LNCaP clone FGC (cell line): Measurements from ENCODE around the gene NPC2.

Source experiments
- DNase-seq: peaks from one replicate; pipeline ENCODE4 v3.0.0-alpha.2; 2011; ENCODE audit warnings: low read depth
- H3K4me3 ChIP-seq: 2 replicates; pipeline ENCODE4 v1.5.1; 2011; ENCODE audit warnings: mild to moderate bottlenecking, low read depth, low read length, control low read depth
- TF ChIP-seq, protein P1 (sequence below): IDR thresholded peaks from 2 replicates; pipeline ENCODE4 v1.5.1; 2012; ENCODE audit warnings: mild to moderate bottlenecking; ENCODE audit not compliant: control insufficient read depth, insufficient read depth; ENCODE audit errors: extremely low read depth

The NPC2 gene

GRCh38 chr14:74507840-74508239 is 14.7 kb upstream of the NPC2 start:
- no peak for DNase-seq
- TF ChIP-seq, protein P1, sequence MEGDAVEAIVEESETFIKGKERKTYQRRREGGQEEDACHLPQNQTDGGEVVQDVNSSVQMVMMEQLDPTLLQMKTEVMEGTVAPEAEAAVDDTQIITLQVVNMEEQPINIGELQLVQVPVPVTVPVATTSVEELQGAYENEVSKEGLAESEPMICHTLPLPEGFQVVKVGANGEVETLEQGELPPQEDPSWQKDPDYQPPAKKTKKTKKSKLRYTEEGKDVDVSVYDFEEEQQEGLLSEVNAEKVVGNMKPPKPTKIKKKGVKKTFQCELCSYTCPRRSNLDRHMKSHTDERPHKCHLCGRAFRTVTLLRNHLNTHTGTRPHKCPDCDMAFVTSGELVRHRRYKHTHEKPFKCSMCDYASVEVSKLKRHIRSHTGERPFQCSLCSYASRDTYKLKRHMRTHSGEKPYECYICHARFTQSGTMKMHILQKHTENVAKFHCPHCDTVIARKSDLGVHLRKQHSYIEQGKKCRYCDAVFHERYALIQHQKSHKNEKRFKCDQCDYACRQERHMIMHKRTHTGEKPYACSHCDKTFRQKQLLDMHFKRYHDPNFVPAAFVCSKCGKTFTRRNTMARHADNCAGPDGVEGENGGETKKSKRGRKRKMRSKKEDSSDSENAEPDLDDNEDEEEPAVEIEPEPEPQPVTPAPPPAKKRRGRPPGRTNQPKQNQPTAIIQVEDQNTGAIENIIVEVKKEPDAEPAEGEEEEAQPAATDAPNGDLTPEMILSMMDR: no peak
- H3K4me3 ChIP-seq: no peak overlapping the region

DNA sequence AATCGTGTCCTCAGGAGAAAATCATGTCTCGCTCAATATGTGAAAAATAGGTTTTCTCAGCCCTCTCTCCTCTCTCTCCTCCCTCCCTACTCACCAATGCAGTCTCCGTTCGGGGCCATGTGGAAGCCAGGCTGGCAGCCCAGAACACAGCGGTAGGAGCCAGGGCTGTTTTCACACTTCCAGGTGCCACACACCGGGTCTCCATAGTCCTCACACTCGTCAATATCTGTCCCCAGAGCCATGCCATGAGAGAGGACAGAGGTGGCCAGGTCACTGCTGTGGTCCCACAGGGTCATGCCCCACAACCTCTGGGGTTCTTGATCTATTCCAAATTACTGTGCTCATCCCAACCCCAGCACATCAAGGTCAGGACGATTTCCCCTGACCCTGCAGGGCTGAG is 14.0 kb upstream of the NPC2 start:
- no peak for DNase-seq
- H3K4me3 ChIP-seq: no peak overlapping the region
- TF ChIP-seq, protein P1: no peak

DNA sequence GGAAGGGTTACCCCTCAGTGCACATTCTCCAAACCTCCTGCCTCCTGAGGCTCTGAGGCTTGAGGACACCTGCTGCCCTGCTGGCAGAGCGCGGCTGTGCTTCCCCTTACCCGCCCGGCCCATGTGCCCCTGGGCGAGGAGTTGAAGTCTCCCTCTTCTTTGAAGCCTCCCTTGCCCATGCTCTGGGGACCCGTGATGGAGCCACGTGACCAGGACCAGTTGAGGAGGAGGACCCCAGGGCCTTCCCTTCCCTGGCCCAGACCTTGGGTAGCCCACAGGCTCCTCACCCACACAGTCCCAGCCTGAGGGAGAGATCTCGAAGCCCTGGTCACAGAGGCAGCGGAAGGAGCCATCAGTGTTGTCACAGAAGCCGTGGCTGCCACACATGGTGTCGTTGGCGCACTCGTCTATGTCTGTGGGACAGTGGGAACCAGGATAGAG is 13.3 kb upstream of the NPC2 start:
- DNase-seq: no peak
- H3K4me3 ChIP-seq: no peak overlapping the region
- TF ChIP-seq, protein P1: no peak

DNA sequence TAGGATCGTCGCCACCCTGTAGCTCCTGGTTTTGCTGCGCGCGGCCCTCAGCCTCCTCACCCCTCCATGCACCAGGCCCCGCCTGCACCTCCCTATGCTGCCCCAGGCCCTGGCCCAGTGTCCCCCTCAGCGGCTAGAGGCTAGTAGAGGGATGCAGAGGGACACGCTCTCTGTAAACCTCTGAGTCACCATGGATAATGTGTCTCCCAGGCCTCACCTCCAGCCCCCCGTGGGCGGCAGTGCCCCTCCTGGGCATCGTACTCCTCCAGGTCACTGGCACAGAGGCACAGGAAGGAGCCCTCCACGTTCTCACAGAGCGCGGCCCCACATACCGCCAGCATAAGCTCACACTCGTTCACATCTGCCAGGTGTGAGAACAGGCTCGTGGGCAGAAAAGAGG is 12.7 kb upstream of the NPC2 start:
- H3K4me3 ChIP-seq: no peak overlapping the region
- TF ChIP-seq, protein P1: no peak
- DNase-seq: no peak

- H3K4me3 ChIP-seq: no peak overlapping the region
- DNase-seq: no peak
- TF ChIP-seq, protein P1: no peak
Measured at GRCh38 chr14:74504874-74505720, 12.0 kb upstream of the NPC2 start.

DNA sequence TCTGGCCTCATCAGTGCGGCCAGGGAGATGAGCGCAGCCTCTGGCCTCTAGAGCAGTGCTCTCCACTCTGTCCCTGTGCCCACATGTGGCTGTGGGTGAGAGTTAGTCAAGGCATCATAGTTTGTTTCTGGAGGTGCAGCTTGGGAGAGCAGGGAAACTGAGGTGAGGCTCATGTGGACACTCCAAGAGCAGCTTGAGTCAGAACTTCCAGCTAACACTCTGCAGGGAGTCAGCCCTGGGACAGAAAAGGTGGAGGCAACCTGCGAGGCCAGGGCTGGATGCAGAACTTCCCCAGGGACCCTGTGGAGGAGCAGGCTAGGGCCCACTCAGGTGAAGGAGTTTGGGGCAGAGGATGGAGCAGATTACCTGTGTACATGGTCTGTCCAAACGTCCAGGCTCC is 11.3 kb upstream of the NPC2 start:
- TF ChIP-seq, protein P1: no peak
- no peak for DNase-seq

DNA sequence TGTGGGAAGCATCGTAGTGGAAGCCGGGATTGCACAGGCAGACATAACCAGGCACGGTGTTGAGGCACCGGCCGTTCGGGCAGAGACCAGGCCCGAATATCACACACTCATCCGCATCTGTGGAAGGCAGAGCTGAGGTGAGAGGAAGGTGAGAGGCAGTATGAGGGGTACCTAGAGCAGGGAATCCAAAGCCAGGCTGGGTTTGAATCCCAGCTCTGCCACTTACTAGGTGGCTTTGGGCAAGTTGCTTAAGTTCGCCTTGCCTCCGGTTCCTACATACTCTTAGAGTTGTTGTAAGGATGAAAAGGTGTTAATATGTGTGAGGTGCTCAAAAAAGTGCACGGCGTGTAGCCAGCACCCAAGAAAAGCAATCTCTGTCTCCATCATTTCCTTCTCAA is 10.8 kb upstream of the NPC2 start:
- DNase-seq: no peak
- TF ChIP-seq, protein P1: no peak
- no peak overlapping the region for H3K4me3 ChIP-seq

More for the DNA sequence above, 11.3 kb upstream of the NPC2 start:
- no peak overlapping the region for H3K4me3 ChIP-seq
